K562 (cell line): ENCODE measurements around the gene MRPL9. TPM values are rescaled to one million over a fixed set of nuclear protein-coding genes. Genes with fewer than 3 reads are reported as not detected.

ENCODE experiments used
- CBFA2T2 ChIP-seq: fragments of 450-650 bp; conservative IDR thresholded peaks from 2 replicates; pipeline ENCODE4 v1.6.1; 2017; ENCODE audit warnings: mild to moderate bottlenecking
- CBX1 ChIP-seq: sonication (generic); IDR thresholded peaks from 2 replicates; pipeline ENCODE4 v1.6.1; 2016; ENCODE audit warnings: antibody characterized with exemption, low read depth, mild to moderate bottlenecking
- CTBP1 ChIP-seq: fragments of 450-650 bp; IDR thresholded peaks from 2 replicates; pipeline ENCODE4 v1.6.1; 2016; ENCODE audit warnings: borderline replicate concordance
- DMBX1 ChIP-seq: fragments of 250-450 bp; sonication (Bioruptor Pico); IDR thresholded peaks from 2 replicates; pipeline ENCODE4 v1.8.0; 2022; ENCODE audit warnings: inconsistent platforms, mild to moderate bottlenecking, moderate library complexity, borderline replicate concordance
- EZH2 ChIP-seq: IDR thresholded peaks from 2 replicates; pipeline ENCODE4 v1.6.1; 2012; ENCODE audit warnings: low read depth, mild to moderate bottlenecking, inconsistent platforms, low read length, borderline replicate concordance
- FOSL1 ChIP-seq: fragments of 200-800 bp; sonication (Bioruptor generic); conservative IDR thresholded peaks from 2 replicates; pipeline ENCODE4 v1.6.1; 2016; ENCODE audit warnings: missing genetic modification characterization, missing compliant biosample characterization
- MITF ChIP-seq: IDR thresholded peaks from 2 replicates; pipeline ENCODE4 v1.6.1; 2014; ENCODE audit warnings: antibody characterized with exemption
- NCOR1 ChIP-seq: fragments of 450-650 bp; IDR thresholded peaks from 2 replicates; pipeline ENCODE4 v1.6.1; 2016; ENCODE audit warnings: mild to moderate bottlenecking, moderate library complexity
- POLR2B ChIP-seq: fragments of 450-650 bp; IDR thresholded peaks from 2 replicates; pipeline ENCODE4 v1.6.1; 2018; ENCODE audit warnings: low read depth; ENCODE audit not compliant: partially characterized antibody
- PTTG1 ChIP-seq: fragments of 450-650 bp; IDR thresholded peaks from 2 replicates; pipeline ENCODE4 v1.6.1; 2016; ENCODE audit warnings: low read depth, mild to moderate bottlenecking, missing genetic modification characterization, missing compliant biosample characterization
- SMARCC2 ChIP-seq: fragments of 450-650 bp; IDR thresholded peaks from 2 replicates; pipeline ENCODE4 v1.6.1; 2017; ENCODE audit warnings: antibody characterized with exemption, moderate library complexity, mild to moderate bottlenecking, low read depth
- TEAD4 ChIP-seq, 2 experiments: sonication (generic) in 1 of 2; formaldehyde crosslinking in 1 of 2; IDR thresholded peaks; 2 replicates each; pipeline versions ENCODE4 v1.6.1 to v1.8.0; 2012 to 2022; ENCODE audit warnings: borderline replicate concordance in 1 of 2, inconsistent platforms in 1 of 2, low read length in 1 of 2, mild to moderate bottlenecking in 1 of 2, missing genetic modification reagents in 1 of 2
- ZNF644 ChIP-seq: fragments of 200-800 bp; sonication (Bioruptor generic); IDR thresholded peaks from 2 replicates; pipeline ENCODE4 v1.6.1; 2016; ENCODE audit warnings: low read depth, missing genetic modification characterization, missing compliant biosample characterization
- ZSCAN29 ChIP-seq: fragments of 450-650 bp; IDR thresholded peaks from 2 replicates; pipeline ENCODE4 v1.6.1; 2017
- polyA plus RNA-seq, 8 experiments: library from polyadenylated mRNA; depleted of rRNA in 4 of 8; stranded (reverse) in 5 of 8; unstranded in 3 of 8; fragments of >200 nt; fragmentation: Nextera tagmentation in 2 of 8; fragmentation: Illumina TruSeq in 1 of 8; extraction: Ambion mirVana in 2 of 8; extraction: Trizol in 1 of 8; gene quantifications; 2 replicates each; pipeline versions ENCODE4 v1.2.1 to v1.2.3, GENCODE V29; 2011 to 2014; ENCODE audit warnings: inconsistent platforms in 1 of 8, missing spikeins in 1 of 8
- total RNA-seq, 7 experiments: library from RNA; depleted of rRNA in 6 of 7; stranded (reverse); fragments of >200 nt in 6 of 7; fragmentation: Illumina TruSeq in 2 of 7; extraction: Trizol in 2 of 7; gene quantifications; 2 replicates each; pipeline versions ENCODE4 v1.2.1 to v1.2.3, GENCODE V29; 2011 to 2021; ENCODE audit warnings: low replicate concordance in 1 of 7
- TF ChIP-seq, protein P1 (sequence below): fragments of 450-650 bp; IDR thresholded peaks from 2 replicates; pipeline ENCODE4 v1.6.1; 2018; ENCODE audit not compliant: partially characterized antibody
- TF ChIP-seq, protein P2 (sequence below), 2 experiments: fragments of 450-650 bp in 1 of 2; sonication (generic) in 1 of 2; formaldehyde crosslinking in 1 of 2; IDR thresholded peaks in 1 of 2; conservative IDR thresholded peaks in 1 of 2; 2 replicates each; pipeline versions ENCODE4 v1.6.1 to v1.8.1; 2016 to 2023; ENCODE audit warnings: mild to moderate bottlenecking in 2 of 2, moderate library complexity in 2 of 2, inconsistent platforms in 1 of 2, missing genetic modification reagents in 1 of 2
- TF ChIP-seq, protein P3 (sequence below): fragments of 450-650 bp; IDR thresholded peaks from 2 replicates; pipeline ENCODE4 v1.6.1; 2016; ENCODE audit warnings: low read depth, mild to moderate bottlenecking, moderate library complexity
- TF ChIP-seq, protein P4 (sequence below): fragments of 200-800 bp; sonication (Bioruptor generic); IDR thresholded peaks from 2 replicates; pipeline ENCODE4 v1.6.1; 2017; ENCODE audit warnings: missing genetic modification characterization, missing compliant biosample characterization

The MRPL9 gene
- total and polyA plus RNA-seq, 9 of the 15 experiments (the other 6 are each of a cell fraction or from before 2014, with no cell fraction given): 38.0 to 162 (median 111) TPM

GRCh38 chr1:151714820-151715725 is 48.2 kb downstream of the MRPL9 start (continued):
- TF ChIP-seq, protein P1, sequence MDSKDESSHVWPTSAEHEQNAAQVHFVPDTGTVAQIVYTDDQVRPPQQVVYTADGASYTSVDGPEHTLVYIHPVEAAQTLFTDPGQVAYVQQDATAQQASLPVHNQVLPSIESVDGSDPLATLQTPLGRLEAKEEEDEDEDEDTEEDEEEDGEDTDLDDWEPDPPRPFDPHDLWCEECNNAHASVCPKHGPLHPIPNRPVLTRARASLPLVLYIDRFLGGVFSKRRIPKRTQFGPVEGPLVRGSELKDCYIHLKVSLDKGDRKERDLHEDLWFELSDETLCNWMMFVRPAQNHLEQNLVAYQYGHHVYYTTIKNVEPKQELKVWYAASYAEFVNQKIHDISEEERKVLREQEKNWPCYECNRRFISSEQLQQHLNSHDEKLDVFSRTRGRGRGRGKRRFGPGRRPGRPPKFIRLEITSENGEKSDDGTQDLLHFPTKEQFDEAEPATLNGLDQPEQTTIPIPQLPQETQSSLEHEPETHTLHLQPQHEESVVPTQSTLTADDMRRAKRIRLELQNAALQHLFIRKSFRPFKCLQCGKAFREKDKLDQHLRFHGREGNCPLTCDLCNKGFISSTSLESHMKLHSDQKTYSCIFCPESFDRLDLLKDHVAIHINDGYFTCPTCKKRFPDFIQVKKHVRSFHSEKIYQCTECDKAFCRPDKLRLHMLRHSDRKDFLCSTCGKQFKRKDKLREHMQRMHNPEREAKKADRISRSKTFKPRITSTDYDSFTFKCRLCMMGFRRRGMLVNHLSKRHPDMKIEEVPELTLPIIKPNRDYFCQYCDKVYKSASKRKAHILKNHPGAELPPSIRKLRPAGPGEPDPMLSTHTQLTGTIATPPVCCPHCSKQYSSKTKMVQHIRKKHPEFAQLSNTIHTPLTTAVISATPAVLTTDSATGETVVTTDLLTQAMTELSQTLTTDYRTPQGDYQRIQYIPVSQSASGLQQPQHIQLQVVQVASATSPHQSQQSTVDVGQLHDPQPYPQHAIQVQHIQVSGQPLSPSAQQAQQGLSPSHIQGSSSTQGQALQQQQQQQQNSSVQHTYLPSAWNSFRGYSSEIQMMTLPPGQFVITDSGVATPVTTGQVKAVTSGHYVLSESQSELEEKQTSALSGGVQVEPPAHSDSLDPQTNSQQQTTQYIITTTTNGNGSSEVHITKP: peak; percentile 12
- TF ChIP-seq, protein P2, sequence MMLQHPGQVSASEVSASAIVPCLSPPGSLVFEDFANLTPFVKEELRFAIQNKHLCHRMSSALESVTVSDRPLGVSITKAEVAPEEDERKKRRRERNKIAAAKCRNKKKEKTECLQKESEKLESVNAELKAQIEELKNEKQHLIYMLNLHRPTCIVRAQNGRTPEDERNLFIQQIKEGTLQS (IDR thresholded peaks at IDR 0.05): peak; percentile 42; the same call in 1 of the 2 replicates
- TF ChIP-seq, protein P2 (CRISPR knock-in tag; conservative IDR thresholded peaks at IDR 0.05): no peak
- TF ChIP-seq NCOR1: peak; percentile 96
- no peak for TF ChIP-seq EZH2
- peak; percentile 88 for TF ChIP-seq TEAD4 (IDR thresholded peaks at IDR 0.05; ENCODE audit: low read length)
- no peak for TF ChIP-seq TEAD4 (CRISPR knock-in tag; IDR thresholded peaks at IDR 0.05; ENCODE audit: borderline replicate concordance)
- TF ChIP-seq DMBX1 (CRISPR knock-in tag): peak; percentile 78
- peak; percentile 72 for TF ChIP-seq CTBP1
- TF ChIP-seq, protein P3, sequence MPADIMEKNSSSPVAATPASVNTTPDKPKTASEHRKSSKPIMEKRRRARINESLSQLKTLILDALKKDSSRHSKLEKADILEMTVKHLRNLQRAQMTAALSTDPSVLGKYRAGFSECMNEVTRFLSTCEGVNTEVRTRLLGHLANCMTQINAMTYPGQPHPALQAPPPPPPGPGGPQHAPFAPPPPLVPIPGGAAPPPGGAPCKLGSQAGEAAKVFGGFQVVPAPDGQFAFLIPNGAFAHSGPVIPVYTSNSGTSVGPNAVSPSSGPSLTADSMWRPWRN: peak; percentile 32; the same call in 1 of the 2 replicates
- TF ChIP-seq PTTG1 (tag): no peak
- TF ChIP-seq FOSL1 (tag): no peak
- peak; percentile 89 for TF ChIP-seq ZNF644 (tag)
- no peak for TF ChIP-seq ZSCAN29
- TF ChIP-seq POLR2B: no peak
- TF ChIP-seq, protein P4, sequence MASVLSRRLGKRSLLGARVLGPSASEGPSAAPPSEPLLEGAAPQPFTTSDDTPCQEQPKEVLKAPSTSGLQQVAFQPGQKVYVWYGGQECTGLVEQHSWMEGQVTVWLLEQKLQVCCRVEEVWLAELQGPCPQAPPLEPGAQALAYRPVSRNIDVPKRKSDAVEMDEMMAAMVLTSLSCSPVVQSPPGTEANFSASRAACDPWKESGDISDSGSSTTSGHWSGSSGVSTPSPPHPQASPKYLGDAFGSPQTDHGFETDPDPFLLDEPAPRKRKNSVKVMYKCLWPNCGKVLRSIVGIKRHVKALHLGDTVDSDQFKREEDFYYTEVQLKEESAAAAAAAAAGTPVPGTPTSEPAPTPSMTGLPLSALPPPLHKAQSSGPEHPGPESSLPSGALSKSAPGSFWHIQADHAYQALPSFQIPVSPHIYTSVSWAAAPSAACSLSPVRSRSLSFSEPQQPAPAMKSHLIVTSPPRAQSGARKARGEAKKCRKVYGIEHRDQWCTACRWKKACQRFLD (CRISPR knock-in tag): peak; percentile 84; the same call in 1 of the 2 replicates
- TF ChIP-seq CBX1: no peak
- TF ChIP-seq CBFA2T2: peak; percentile 98
- TF ChIP-seq SMARCC2: 0 out of 2 replicates have a peak, but pooled peaks have one; percentile 20
- TF ChIP-seq MITF: 0 out of 2 replicates have a peak, but pooled peaks have one; percentile 17
